SK-N-SH treated with all-trans-retinoic acid at 6 μM for 48 hours (cell line): Measurements from ENCODE around the gene VPS41.

Source experiments
- ATAC-seq: fragments of 200-7000 bp; cut with Tn5 transposase; 3 replicates; pipeline ENCODE4 v1.9.1; 2020; ENCODE audit warnings: mild to moderate bottlenecking, moderate library complexity
- ARNTL ChIP-seq: fragments of 450-650 bp; formaldehyde crosslinking; IDR thresholded peaks from 2 replicates; pipeline ENCODE4 v1.5.0; 2020; ENCODE audit warnings: low read depth, mild to moderate bottlenecking, moderate library complexity, borderline replicate concordance
- BACH2 ChIP-seq: fragments of 250-450 bp; sonication (Bioruptor Pico); IDR thresholded peaks from 2 replicates; pipeline ENCODE4 v1.9.0; 2021; ENCODE audit warnings: mild to moderate bottlenecking, borderline replicate concordance
- CSDC2 ChIP-seq: fragments of 250-450 bp; sonication (Bioruptor Pico); IDR thresholded peaks from 2 replicates; pipeline ENCODE4 v1.5.0; 2020; ENCODE audit warnings: mild to moderate bottlenecking, moderate library complexity
- ESRRG ChIP-seq: fragments of 250-450 bp; sonication (Bioruptor Pico); IDR thresholded peaks from 2 replicates; pipeline ENCODE4 v1.6.1; 2021; ENCODE audit warnings: mild to moderate bottlenecking
- GLIS3 ChIP-seq: fragments of 250-450 bp; sonication (Bioruptor Pico); IDR thresholded peaks from 2 replicates; pipeline ENCODE4 v1.5.0; 2020; ENCODE audit warnings: mild to moderate bottlenecking, moderate library complexity
- ISL1 ChIP-seq: fragments of 250-450 bp; sonication (Bioruptor Pico); IDR thresholded peaks from 2 replicates; pipeline ENCODE4 v2.1.2; 2022; ENCODE audit warnings: mild to moderate bottlenecking, moderate library complexity
- OSR1 ChIP-seq: fragments of 250-450 bp; sonication (Bioruptor Pico); IDR thresholded peaks from 2 replicates; pipeline ENCODE4 v1.8.0; 2022; ENCODE audit warnings: moderate library complexity, mild to moderate bottlenecking, inconsistent platforms
- PPARA ChIP-seq: fragments of 250-450 bp; sonication (Bioruptor Pico); IDR thresholded peaks from 2 replicates; pipeline ENCODE4 v1.5.0; 2020; ENCODE audit warnings: mild to moderate bottlenecking, borderline replicate concordance
- RARB ChIP-seq: fragments of 250-450 bp; sonication (Bioruptor Pico); IDR thresholded peaks from 2 replicates; pipeline ENCODE4 v1.8.0; 2021; ENCODE audit warnings: mild to moderate bottlenecking, moderate library complexity
- SNAI2 ChIP-seq: fragments of 250-450 bp; sonication (Bioruptor Pico); IDR thresholded peaks from 2 replicates; pipeline ENCODE4 v1.5.0; 2020; ENCODE audit warnings: mild to moderate bottlenecking, moderate library complexity
- TCF4 ChIP-seq: fragments of 250-450 bp; sonication (Bioruptor Pico); IDR thresholded peaks from 2 replicates; pipeline ENCODE4 v1.8.0; 2021; ENCODE audit warnings: mild to moderate bottlenecking, moderate library complexity, borderline replicate concordance
- TOX ChIP-seq: fragments of 250-450 bp; sonication (Bioruptor Pico); IDR thresholded peaks from 2 replicates; pipeline ENCODE4 v1.8.0; 2021; ENCODE audit warnings: mild to moderate bottlenecking, moderate library complexity, borderline replicate concordance
- ZFP3 ChIP-seq: fragments of 250-450 bp; sonication (Bioruptor Pico); IDR thresholded peaks from 2 replicates; pipeline ENCODE4 v1.5.0; 2020; ENCODE audit warnings: mild to moderate bottlenecking, moderate library complexity
- ZFP30 ChIP-seq: fragments of 450-650 bp; formaldehyde crosslinking; IDR thresholded peaks from 2 replicates; pipeline ENCODE4 v1.5.0; 2022; ENCODE audit warnings: mild to moderate bottlenecking, moderate library complexity
- ZNF565 ChIP-seq: fragments of 450-650 bp; formaldehyde crosslinking; conservative IDR thresholded peaks from 2 replicates; pipeline ENCODE4 v1.5.0; 2020; ENCODE audit warnings: low read depth, mild to moderate bottlenecking, moderate library complexity
- ZNF70 ChIP-seq: fragments of 450-650 bp; formaldehyde crosslinking; IDR thresholded peaks from 2 replicates; pipeline ENCODE4 v1.5.0; 2020; ENCODE audit warnings: mild to moderate bottlenecking, moderate library complexity
- ZNF8 ChIP-seq: fragments of 450-650 bp; formaldehyde crosslinking; IDR thresholded peaks from 2 replicates; pipeline ENCODE4 v1.5.0; 2020; ENCODE audit warnings: mild to moderate bottlenecking, moderate library complexity
- TF ChIP-seq, protein P1 (sequence below): fragments of 250-450 bp; sonication (Bioruptor Pico); IDR thresholded peaks from 2 replicates; pipeline ENCODE4 v1.8.0; 2021; ENCODE audit warnings: low read depth, mild to moderate bottlenecking, moderate library complexity, borderline replicate concordance
- TF ChIP-seq, protein P2 (sequence below): fragments of 250-450 bp; sonication (Bioruptor Pico); IDR thresholded peaks from 2 replicates; pipeline ENCODE4 v1.5.1; 2021; ENCODE audit warnings: mild to moderate bottlenecking, moderate library complexity
- TF ChIP-seq, protein P3 (sequence below): fragments of 250-450 bp; sonication (Bioruptor Pico); IDR thresholded peaks from 2 replicates; pipeline ENCODE4 v1.5.1; 2020; ENCODE audit warnings: low read depth, mild to moderate bottlenecking, moderate library complexity
- TF ChIP-seq, protein P4 (sequence below): fragments of 250-450 bp; sonication (Bioruptor Pico); IDR thresholded peaks from 2 replicates; pipeline ENCODE4 v1.5.0; 2020; ENCODE audit warnings: mild to moderate bottlenecking, moderate library complexity

The VPS41 gene

DNA sequence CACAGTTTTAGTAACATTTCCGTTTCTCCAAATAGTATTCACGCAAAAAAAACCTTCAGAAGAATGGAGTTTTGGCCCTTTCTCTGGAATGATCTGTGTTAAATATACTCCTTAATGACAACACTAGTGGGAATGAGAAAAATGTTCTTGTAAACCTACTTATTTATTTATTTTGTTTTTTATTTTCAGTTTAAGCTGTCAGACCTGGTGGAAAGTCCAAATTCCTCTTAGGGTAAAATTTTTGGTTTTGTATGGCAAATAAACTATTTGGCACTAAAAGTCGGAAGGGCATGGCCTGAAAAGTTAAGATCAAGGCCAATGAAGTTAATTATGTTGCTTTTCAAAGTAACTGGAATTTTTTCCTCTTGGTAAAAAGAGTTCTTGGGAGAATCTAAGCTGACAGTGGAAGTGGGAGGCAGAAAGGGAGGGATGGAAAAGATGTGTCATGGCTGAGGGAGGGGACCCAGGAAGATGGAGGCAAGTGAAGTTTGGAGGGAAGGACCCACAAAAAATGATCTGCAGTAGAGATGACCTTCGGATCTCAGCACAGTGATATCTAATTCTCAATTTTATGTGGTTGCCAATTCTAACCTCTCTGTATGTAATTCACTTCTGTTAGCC, 33.5 kb upstream of the VPS41 start (continued):
- TF ChIP-seq, protein P1, sequence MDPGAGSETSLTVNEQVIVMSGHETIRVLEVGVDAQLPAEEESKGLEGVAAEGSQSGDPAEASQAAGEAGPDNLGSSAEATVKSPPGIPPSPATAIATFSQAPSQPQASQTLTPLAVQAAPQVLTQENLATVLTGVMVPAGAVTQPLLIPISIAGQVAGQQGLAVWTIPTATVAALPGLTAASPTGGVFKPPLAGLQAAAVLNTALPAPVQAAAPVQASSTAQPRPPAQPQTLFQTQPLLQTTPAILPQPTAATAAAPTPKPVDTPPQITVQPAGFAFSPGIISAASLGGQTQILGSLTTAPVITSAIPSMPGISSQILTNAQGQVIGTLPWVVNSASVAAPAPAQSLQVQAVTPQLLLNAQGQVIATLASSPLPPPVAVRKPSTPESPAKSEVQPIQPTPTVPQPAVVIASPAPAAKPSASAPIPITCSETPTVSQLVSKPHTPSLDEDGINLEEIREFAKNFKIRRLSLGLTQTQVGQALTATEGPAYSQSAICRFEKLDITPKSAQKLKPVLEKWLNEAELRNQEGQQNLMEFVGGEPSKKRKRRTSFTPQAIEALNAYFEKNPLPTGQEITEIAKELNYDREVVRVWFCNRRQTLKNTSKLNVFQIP = no peak

DNA sequence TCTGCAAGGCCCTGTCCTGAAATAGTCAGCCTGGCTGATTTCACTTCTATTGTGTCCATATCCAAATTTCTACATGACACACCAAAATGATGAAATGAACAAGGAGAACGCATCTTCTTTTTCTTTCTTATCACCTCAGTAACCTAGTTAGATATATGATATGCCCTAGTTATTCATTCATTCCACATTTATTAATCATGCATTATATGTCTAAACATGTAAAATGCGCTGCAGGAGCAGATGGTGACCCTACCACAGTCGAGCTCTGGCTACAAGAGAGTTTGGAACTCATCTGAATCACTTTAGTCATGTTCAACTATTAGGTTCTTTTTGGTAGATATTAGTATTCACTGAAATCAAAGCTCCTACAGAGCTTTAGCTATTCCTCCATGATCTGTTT, 31.8 kb upstream of the VPS41 start:
- TF ChIP-seq ARNTL (CRISPR knock-in tag) = no peak
- no peak for TF ChIP-seq ZNF70 (CRISPR knock-in tag)
- TF ChIP-seq TCF4 = no peak
- TF ChIP-seq, protein P1 = no peak
- TF ChIP-seq BACH2 = no peak
- TF ChIP-seq SNAI2 (CRISPR knock-in tag) = no peak
- no peak for TF ChIP-seq ZFP3 (CRISPR knock-in tag)
- TF ChIP-seq RARB (CRISPR knock-in tag) = no peak
- no peak for TF ChIP-seq OSR1 (CRISPR knock-in tag)
- no peak for TF ChIP-seq ZNF8
- TF ChIP-seq ESRRG (CRISPR knock-in tag) = no peak
- no peak for TF ChIP-seq TOX
- no peak for TF ChIP-seq PPARA
- TF ChIP-seq, protein P2, sequence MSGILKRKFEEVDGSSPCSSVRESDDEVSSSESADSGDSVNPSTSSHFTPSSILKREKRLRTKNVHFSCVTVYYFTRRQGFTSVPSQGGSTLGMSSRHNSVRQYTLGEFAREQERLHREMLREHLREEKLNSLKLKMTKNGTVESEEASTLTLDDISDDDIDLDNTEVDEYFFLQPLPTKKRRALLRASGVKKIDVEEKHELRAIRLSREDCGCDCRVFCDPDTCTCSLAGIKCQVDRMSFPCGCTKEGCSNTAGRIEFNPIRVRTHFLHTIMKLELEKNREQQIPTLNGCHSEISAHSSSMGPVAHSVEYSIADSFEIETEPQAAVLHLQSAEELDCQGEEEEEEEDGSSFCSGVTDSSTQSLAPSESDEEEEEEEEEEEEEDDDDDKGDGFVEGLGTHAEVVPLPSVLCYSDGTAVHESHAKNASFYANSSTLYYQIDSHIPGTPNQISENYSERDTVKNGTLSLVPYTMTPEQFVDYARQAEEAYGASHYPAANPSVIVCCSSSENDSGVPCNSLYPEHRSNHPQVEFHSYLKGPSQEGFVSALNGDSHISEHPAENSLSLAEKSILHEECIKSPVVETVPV (CRISPR knock-in tag) = no peak
- no peak for TF ChIP-seq ZNF565 (CRISPR knock-in tag)
- TF ChIP-seq, protein P3, sequence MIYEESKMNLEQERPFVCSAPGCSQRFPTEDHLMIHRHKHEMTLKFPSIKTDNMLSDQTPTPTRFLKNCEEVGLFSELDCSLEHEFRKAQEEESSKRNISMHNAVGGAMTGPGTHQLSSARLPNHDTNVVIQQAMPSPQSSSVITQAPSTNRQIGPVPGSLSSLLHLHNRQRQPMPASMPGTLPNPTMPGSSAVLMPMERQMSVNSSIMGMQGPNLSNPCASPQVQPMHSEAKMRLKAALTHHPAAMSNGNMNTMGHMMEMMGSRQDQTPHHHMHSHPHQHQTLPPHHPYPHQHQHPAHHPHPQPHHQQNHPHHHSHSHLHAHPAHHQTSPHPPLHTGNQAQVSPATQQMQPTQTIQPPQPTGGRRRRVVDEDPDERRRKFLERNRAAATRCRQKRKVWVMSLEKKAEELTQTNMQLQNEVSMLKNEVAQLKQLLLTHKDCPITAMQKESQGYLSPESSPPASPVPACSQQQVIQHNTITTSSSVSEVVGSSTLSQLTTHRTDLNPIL (CRISPR knock-in tag) = no peak
- TF ChIP-seq GLIS3 (CRISPR knock-in tag) = no peak
- TF ChIP-seq, protein P4, sequence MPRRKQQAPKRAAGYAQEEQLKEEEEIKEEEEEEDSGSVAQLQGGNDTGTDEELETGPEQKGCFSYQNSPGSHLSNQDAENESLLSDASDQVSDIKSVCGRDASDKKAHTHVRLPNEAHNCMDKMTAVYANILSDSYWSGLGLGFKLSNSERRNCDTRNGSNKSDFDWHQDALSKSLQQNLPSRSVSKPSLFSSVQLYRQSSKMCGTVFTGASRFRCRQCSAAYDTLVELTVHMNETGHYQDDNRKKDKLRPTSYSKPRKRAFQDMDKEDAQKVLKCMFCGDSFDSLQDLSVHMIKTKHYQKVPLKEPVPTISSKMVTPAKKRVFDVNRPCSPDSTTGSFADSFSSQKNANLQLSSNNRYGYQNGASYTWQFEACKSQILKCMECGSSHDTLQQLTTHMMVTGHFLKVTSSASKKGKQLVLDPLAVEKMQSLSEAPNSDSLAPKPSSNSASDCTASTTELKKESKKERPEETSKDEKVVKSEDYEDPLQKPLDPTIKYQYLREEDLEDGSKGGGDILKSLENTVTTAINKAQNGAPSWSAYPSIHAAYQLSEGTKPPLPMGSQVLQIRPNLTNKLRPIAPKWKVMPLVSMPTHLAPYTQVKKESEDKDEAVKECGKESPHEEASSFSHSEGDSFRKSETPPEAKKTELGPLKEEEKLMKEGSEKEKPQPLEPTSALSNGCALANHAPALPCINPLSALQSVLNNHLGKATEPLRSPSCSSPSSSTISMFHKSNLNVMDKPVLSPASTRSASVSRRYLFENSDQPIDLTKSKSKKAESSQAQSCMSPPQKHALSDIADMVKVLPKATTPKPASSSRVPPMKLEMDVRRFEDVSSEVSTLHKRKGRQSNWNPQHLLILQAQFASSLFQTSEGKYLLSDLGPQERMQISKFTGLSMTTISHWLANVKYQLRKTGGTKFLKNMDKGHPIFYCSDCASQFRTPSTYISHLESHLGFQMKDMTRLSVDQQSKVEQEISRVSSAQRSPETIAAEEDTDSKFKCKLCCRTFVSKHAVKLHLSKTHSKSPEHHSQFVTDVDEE (CRISPR knock-in tag) = no peak
- no peak for TF ChIP-seq ZFP30 (CRISPR knock-in tag)
- no peak for TF ChIP-seq CSDC2 (CRISPR knock-in tag)
- no peak for ATAC-seq

DNA sequence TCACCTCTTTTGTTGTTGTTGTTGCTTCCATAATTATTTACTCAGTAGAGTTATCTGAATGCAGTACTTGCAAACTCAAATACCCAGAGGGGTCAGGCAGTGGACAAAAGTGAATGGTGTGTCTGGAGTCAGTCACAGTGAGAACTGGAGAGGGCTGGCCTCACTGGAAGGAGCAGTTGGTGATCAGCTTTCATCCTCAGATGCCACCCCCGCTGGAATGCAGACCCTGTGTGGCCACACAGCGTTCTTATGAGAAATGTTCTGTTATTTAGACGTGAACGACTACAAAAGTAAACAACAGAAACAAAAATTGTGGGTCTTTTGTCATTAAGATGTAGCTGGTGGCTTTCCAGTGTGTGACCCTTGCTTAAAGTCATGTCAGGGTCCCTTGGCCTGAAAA, 29.6 kb upstream of the VPS41 start:
- TF ChIP-seq ZNF565 (CRISPR knock-in tag) (no peak), TOX (no peak), CSDC2 (CRISPR knock-in tag) (no peak), ISL1 (CRISPR knock-in tag) (no peak), BACH2 (no peak), GLIS3 (CRISPR knock-in tag) (no peak)
- TF ChIP-seq, all 23 proteins: peak for 0
- ATAC-seq = no peak; the same call in 2 of the 3 replicates

DNA sequence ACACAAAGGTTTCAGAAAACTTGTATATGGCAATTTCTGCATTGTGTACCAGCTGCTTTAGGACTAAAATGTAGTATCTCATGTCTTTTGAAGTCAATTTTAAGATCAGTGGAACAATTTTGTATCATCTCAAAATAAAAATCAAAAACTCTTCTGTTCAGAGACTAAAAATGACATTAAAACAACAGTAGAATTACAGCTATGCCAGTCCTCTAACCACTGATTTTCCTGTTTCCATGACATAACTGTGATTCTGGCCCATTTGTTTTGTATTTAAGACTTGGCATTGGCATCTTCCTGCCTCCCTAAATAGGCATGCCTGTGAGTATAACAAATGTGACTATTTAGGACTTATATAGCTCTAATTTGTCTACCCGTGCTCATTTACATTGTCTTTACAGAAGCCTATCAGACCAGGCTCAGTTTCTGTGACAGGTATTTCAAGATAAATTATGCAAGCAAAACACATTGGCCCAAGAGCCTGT, 29.1 kb upstream of the VPS41 start:
- ATAC-seq = no peak
- TF ChIP-seq OSR1 (CRISPR knock-in tag) = no peak
- TF ChIP-seq ZNF565 (CRISPR knock-in tag) = no peak
- TF ChIP-seq, protein P3 (CRISPR knock-in tag) = no peak
- no peak for TF ChIP-seq BACH2
- TF ChIP-seq SNAI2 (CRISPR knock-in tag) = no peak
- TF ChIP-seq, protein P1 = no peak
